H1 (cell line): ENCODE measurements around the gene NLRC3. TPM values are rescaled to one million over a fixed set of nuclear protein-coding genes. Genes with fewer than 3 reads are reported as not detected.

Experiments
- CTCF ChIA-PET: fragments of 300-600 bp; sonication (Branson Sonifier 250); formaldehyde crosslinking; loops from one replicate; lab custom pipeline; 2021; ENCODE audit not compliant: partially characterized antibody; lab: Charles Lee
- POLR2A ChIA-PET: fragments of 300-600 bp; sonication (Branson Sonifier 250); formaldehyde crosslinking; loops from one replicate; lab custom pipeline; 2021; ENCODE audit warnings: inconsistent platforms; ENCODE audit not compliant: partially characterized antibody; lab: Charles Lee
- DNase-seq, 2 experiments: peaks; one replicate each; pipeline versions ENCODE4 v3.0.0 to v3.0.0-alpha.2; 2010 to 2022; ENCODE audit warnings: low spot score in 2 of 2, low read depth in 1 of 2, mixed read lengths in 1 of 2
- FAIRE-seq: peaks from 2 replicates; lab custom pipeline; 2011; peaks lifted over from hg19 to GRCh38; lab: Jason Lieb, UNC
- H2AFZ ChIP-seq: 2 replicates; pipeline ENCODE4 v1.8.1; 2012; ENCODE audit warnings: low read length, inconsistent platforms
- H2AK5ac ChIP-seq: 2 replicates; pipeline ENCODE4 v1.6.1; 2013; ENCODE audit warnings: low read depth, low read length
- H2BK120ac ChIP-seq: replicated peaks from 2 replicates; pipeline ENCODE3; 2013; ENCODE audit warnings: low read depth, low read length, inconsistent platforms
- H2BK12ac ChIP-seq: 2 replicates; pipeline ENCODE4 v1.6.1; 2013; ENCODE audit warnings: low read depth, low read length
- H2BK15ac ChIP-seq: 2 replicates; pipeline ENCODE4 v1.6.1; 2013; ENCODE audit warnings: low read length
- H2BK20ac ChIP-seq: 2 replicates; pipeline ENCODE4 v1.6.1; 2013; ENCODE audit warnings: low read length
- H2BK5ac ChIP-seq: 2 replicates; pipeline ENCODE4 v1.6.1; 2013; ENCODE audit warnings: low read depth, low read length
- H3K14ac ChIP-seq: 2 replicates; pipeline ENCODE4 v1.6.1; 2013; ENCODE audit warnings: inconsistent platforms; ENCODE audit not compliant: insufficient read length
- H3K18ac ChIP-seq: 2 replicates; pipeline ENCODE4 v1.6.1; 2013; ENCODE audit warnings: low read length; ENCODE audit errors: extremely low read depth
- H3K23ac ChIP-seq: 2 replicates; pipeline ENCODE4 v1.6.1; 2013; ENCODE audit warnings: inconsistent platforms; ENCODE audit not compliant: insufficient read length
- H3K23me2 ChIP-seq: 2 replicates; pipeline ENCODE4 v1.6.1; 2013; ENCODE audit warnings: low read depth, low read length
- H3K27ac ChIP-seq: 2 replicates; pipeline ENCODE4 v1.6.1; 2011; ENCODE audit warnings: low read depth, low read length, inconsistent platforms
- H3K27me3 ChIP-seq, 4 experiments: replicated peaks in 1 of 4; 1 replicate in 1 of 4; 2 replicates in 3 of 4; pipeline versions ENCODE4 v1.6.1 to v1.8.1; 2011 to 2013; ENCODE audit warnings: low read length in 3 of 4, mild to moderate bottlenecking in 3 of 4, inconsistent platforms in 2 of 4, mixed read lengths in 2 of 4, moderate library complexity in 1 of 4; ENCODE audit not compliant: control insufficient read depth in 3 of 4, insufficient read depth in 3 of 4; ENCODE audit errors: extremely low read depth in 1 of 4
- H3K36me3 ChIP-seq, 4 experiments: 2 replicates each; pipeline versions ENCODE4 v1.6.1 to v1.8.1; 2011 to 2013; ENCODE audit warnings: mild to moderate bottlenecking in 4 of 4, low read length in 3 of 4, moderate library complexity in 2 of 4, control low read depth in 1 of 4, inconsistent platforms in 1 of 4; ENCODE audit not compliant: insufficient read depth in 4 of 4, control insufficient read depth in 2 of 4
- H3K4ac ChIP-seq: replicated peaks from 2 replicates; pipeline ENCODE3; 2013; ENCODE audit warnings: low read length, low read depth, mixed read lengths, inconsistent platforms; ENCODE audit not compliant: insufficient read length
- H3K4me1 ChIP-seq, 4 experiments: replicated peaks in 1 of 4; 1 replicate in 1 of 4; 2 replicates in 3 of 4; pipeline versions ENCODE4 v1.6.1 to v1.8.1; 2011 to 2013; ENCODE audit warnings: low read length in 3 of 4, inconsistent platforms in 2 of 4, mixed read lengths in 1 of 4; ENCODE audit not compliant: insufficient read depth in 4 of 4, control insufficient read depth in 3 of 4
- H3K4me2 ChIP-seq, 2 experiments: 2 replicates each; pipeline versions ENCODE4 v1.6.1 to v1.8.1; 2011 to 2013; ENCODE audit warnings: low read depth in 2 of 2, low read length in 2 of 2, control low read depth in 1 of 2, inconsistent platforms in 1 of 2, mild to moderate bottlenecking in 1 of 2; ENCODE audit not compliant: insufficient read depth in 1 of 2
- H3K4me3 ChIP-seq, 4 experiments: fragments of 200-600, 300-600 bp in 1 of 4; sonication (generic), shearing (Covaris generic), sonication (Bioruptor Twin) in 1 of 4; 2 replicates each; pipeline versions ENCODE4 v1.5.1 to v1.8.1; 2011 to 2016; ENCODE audit warnings: low read length in 4 of 4, low read depth in 3 of 4, control low read depth in 2 of 4, inconsistent platforms in 2 of 4, mild to moderate bottlenecking in 2 of 4, mixed read lengths in 1 of 4, moderate library complexity in 1 of 4; ENCODE audit not compliant: insufficient read depth in 2 of 4; ENCODE audit errors: extremely low read depth in 1 of 4
- H3K56ac ChIP-seq: replicated peaks from 2 replicates; pipeline ENCODE3; 2013; ENCODE audit warnings: low read depth, mild to moderate bottlenecking, mixed read lengths, low read length, inconsistent platforms; ENCODE audit not compliant: insufficient read length
- H3K79me1 ChIP-seq: 2 replicates; pipeline ENCODE4 v1.6.1; 2013; ENCODE audit warnings: low read depth, low read length, control low read depth
- H3K79me2 ChIP-seq, 2 experiments: 2 replicates each; pipeline versions ENCODE4 v1.6.1 to v1.8.1; 2012 to 2013; ENCODE audit warnings: low read length in 2 of 2, mild to moderate bottlenecking in 2 of 2, inconsistent platforms in 1 of 2; ENCODE audit not compliant: insufficient read depth in 2 of 2, control insufficient read depth in 1 of 2
- H3K9ac ChIP-seq, 4 experiments: replicated peaks in 1 of 4; 1 replicate in 1 of 4; 2 replicates in 3 of 4; pipeline versions ENCODE4 v1.6.1 to v1.8.1; 2011 to 2013; ENCODE audit warnings: low read depth in 3 of 4, low read length in 3 of 4, control low read depth in 2 of 4, mild to moderate bottlenecking in 2 of 4, moderate library complexity in 2 of 4, inconsistent platforms in 1 of 4; ENCODE audit errors: extremely low read depth in 1 of 4
- H3K9me3 ChIP-seq, 2 experiments: 2 replicates each; pipeline versions ENCODE4 v1.6.1 to v1.8.1; 2012 to 2013; ENCODE audit warnings: mild to moderate bottlenecking in 2 of 2, moderate library complexity in 2 of 2, control low read depth in 1 of 2, inconsistent platforms in 1 of 2, low read depth in 1 of 2, low read length in 1 of 2, mixed read lengths in 1 of 2; ENCODE audit not compliant: insufficient read depth in 2 of 2
- H4K20me1 ChIP-seq, 2 experiments: replicated peaks in 1 of 2; 2 replicates each; pipeline versions ENCODE3 to v1.8.1; 2011 to 2013; ENCODE audit warnings: inconsistent platforms in 2 of 2, low read length in 2 of 2, mild to moderate bottlenecking in 1 of 2; ENCODE audit not compliant: insufficient read depth in 2 of 2, control insufficient read depth in 1 of 2
- H4K5ac ChIP-seq: 2 replicates; pipeline ENCODE4 v1.6.1; 2013; ENCODE audit warnings: low read length, low read depth, mixed read lengths, inconsistent platforms; ENCODE audit not compliant: insufficient read length
- H4K8ac ChIP-seq: 2 replicates; pipeline ENCODE4 v1.8.0; 2013; ENCODE audit warnings: mild to moderate bottlenecking, moderate library complexity, low read length, inconsistent platforms; ENCODE audit not compliant: insufficient read depth; ENCODE audit errors: extremely low read depth
- H4K91ac ChIP-seq: replicated peaks from 2 replicates; pipeline ENCODE3; 2013; ENCODE audit warnings: low read length, mixed read lengths, inconsistent platforms; ENCODE audit not compliant: insufficient read length
- FOSL1 ChIP-seq: IDR thresholded peaks from 2 replicates; pipeline ENCODE4 v1.6.1; 2011; ENCODE audit warnings: mild to moderate bottlenecking, low read depth, low read length, moderate library complexity; ENCODE audit not compliant: insufficient read depth
- GABPA ChIP-seq: IDR thresholded peaks from 2 replicates; pipeline ENCODE4 v1.6.1; 2011; ENCODE audit warnings: mild to moderate bottlenecking, low read length, moderate library complexity, borderline replicate concordance; ENCODE audit not compliant: insufficient read depth
- HDAC2 ChIP-seq, 2 experiments: fragments of 300-600 bp in 1 of 2; sonication (generic) in 1 of 2; IDR thresholded peaks; 2 replicates each; pipeline ENCODE4 v1.6.1; 2011 to 2012; ENCODE audit warnings: low read depth in 2 of 2, low read length in 2 of 2, mild to moderate bottlenecking in 2 of 2, moderate library complexity in 2 of 2, borderline replicate concordance in 1 of 2, inconsistent platforms in 1 of 2
- JUND ChIP-seq: IDR thresholded peaks from 2 replicates; pipeline ENCODE4 v1.6.1; 2011; ENCODE audit warnings: mild to moderate bottlenecking, improper control_type of control experiment, low read length
- RAD21 ChIP-seq, 2 experiments: IDR thresholded peaks in 1 of 2; conservative IDR thresholded peaks in 1 of 2; 2 replicates each; pipeline ENCODE4 v1.6.1; 2011; ENCODE audit warnings: low read depth in 2 of 2, low read length in 2 of 2, improper control_type of control experiment in 1 of 2, inconsistent platforms in 1 of 2, mild to moderate bottlenecking in 1 of 2, moderate library complexity in 1 of 2
- RXRA ChIP-seq: IDR thresholded peaks from 2 replicates; pipeline ENCODE4 v1.6.1; 2011; ENCODE audit warnings: low read depth, mild to moderate bottlenecking, low read length, moderate library complexity; ENCODE audit not compliant: insufficient read depth
- SP1 ChIP-seq: IDR thresholded peaks from 2 replicates; pipeline ENCODE4 v1.6.1; 2011; ENCODE audit warnings: low read depth, low read length
- SRF ChIP-seq: IDR thresholded peaks from 2 replicates; pipeline ENCODE4 v1.6.1; 2011; ENCODE audit warnings: mild to moderate bottlenecking, low read depth, low read length, moderate library complexity
- TAF7 ChIP-seq: optimal IDR thresholded peaks from 2 replicates; pipeline ENCODE3; 2011; ENCODE audit warnings: low read depth, mild to moderate bottlenecking, inconsistent platforms, low read length, moderate library complexity, borderline replicate concordance
- WGBS, 2 experiments: shearing (Covaris generic) in 1 of 2; methylation state at CpG; one replicate each; pipeline versions ENCODE4 v1.1.6 to v1.1.7; 2013 to 2015; ENCODE audit warnings: low lambda C conversion rate in 2 of 2, mixed read lengths in 2 of 2, inconsistent platforms in 1 of 2, low coverage in 1 of 2, missing lambda C conversion rate in 1 of 2; ENCODE audit not compliant: insufficient replicate concordance in 2 of 2, insufficient coverage in 1 of 2, insufficient read length in 1 of 2; ENCODE audit errors: extremely low coverage in 1 of 2, missing lambda C conversion rate in 1 of 2; 5-methylcytosine and 5-hydroxymethylcytosine counted together
- polyA plus RNA-seq, 7 experiments: library from polyadenylated mRNA; depleted of rRNA in 3 of 7; stranded (reverse) in 5 of 7; unstranded in 2 of 7; fragments of >200 nt in 5 of 7; fragments of 200-250 nt in 2 of 7; gene quantifications; 1 replicate in 5 of 7; 2 replicates in 1 of 7; 4 replicates in 1 of 7; pipeline versions ENCODE4 v1.2.1 to v1.2.3, GENCODE V29; 2011 to 2013; ENCODE audit warnings: missing spikeins in 2 of 7, mixed read lengths in 2 of 7
- total RNA-seq: library from RNA; stranded (reverse); fragmentation: NEBNext Ultra II Directional; extraction: Animal tissue kit (Norgen Biotek cat#: 25700); gene quantifications from 2 replicates; pipeline ENCODE4 v1.2.1, GENCODE V29; 2021
- TF ChIP-seq, protein P1 (sequence below): IDR thresholded peaks from 2 replicates; pipeline ENCODE4 v1.6.1; 2012; ENCODE audit warnings: low read length, inconsistent platforms

The NLRC3 gene
- total and polyA plus RNA-seq, 2 of the 8 experiments (the other 6 are each of a cell fraction or from before 2014, with no cell fraction given): 0.18 to 0.20 TPM

DNA sequence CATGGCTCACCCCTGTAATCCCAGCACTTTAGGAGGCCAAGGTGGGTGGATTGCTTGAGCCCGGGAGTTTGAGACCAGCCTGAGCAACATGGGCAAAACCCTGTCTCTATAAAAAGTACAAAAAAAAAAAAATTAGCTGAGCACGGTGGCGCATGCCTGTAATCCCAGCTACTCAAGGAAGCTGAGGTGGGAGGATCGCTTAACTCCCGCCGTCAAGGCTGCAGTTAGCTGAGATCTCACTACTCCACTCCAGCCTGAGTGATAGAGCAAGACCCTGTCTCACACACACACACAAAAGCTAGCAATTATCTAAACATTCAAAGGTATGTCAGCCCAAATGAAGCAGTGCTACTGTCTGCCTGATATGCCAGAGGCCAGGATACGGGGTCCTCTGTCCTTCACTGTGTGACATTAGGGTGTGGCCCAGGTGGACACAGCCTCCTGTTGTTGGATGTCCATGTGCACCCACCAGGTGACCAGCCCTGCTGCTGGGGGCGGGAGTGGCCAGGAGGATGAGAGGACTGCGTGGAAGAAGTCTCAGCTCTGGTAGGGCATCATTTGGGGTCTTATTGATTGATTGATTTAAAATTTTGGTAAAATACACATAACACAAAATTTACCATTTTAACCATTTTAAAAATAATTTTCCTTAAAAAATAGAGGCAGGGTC, 3.9 kb downstream of the NLRC3 start:
- Histone ChIP-seq H3K27me3 (no peaks in the 10 kb centered on the region), H4K8ac (no peak overlapping the region), H3K4me3 (no peak overlapping the region), H3K56ac (no peak overlapping the region), H3K14ac (no peak overlapping the region), H3K4me2 (no peak overlapping the region), H3K23ac (no peak overlapping the region), H2AK5ac (no peak overlapping the region), H3K4me1 (no peaks in the 10 kb centered on the region; a peak in 1 of 7 replicates), H2BK15ac (no peak overlapping the region), H4K20me1 (no peaks in the 10 kb centered on the region), H4K91ac (no peak overlapping the region), H3K9me3 (0 out of 4 replicates have a peak, but pooled peaks cover 4 to 6% of the 10 kb centered on the region in 2 experiments), H3K36me3 (no peaks in the 10 kb centered on the region), H2BK5ac (no peak overlapping the region), H3K18ac (no peak overlapping the region), H3K79me1 (no peaks in the 10 kb centered on the region), H4K5ac (no peak overlapping the region), H2AFZ (no peak overlapping the region), H2BK12ac (no peak overlapping the region), H3K23me2 (no peaks in the 10 kb centered on the region), H2BK120ac (no peak overlapping the region), H3K27ac (no peak overlapping the region), H3K79me2 (no peaks in the 10 kb centered on the region), H3K9ac (no peak overlapping the region), H3K4ac (no peak overlapping the region), H2BK20ac (no peak overlapping the region)
- DNase-seq (no peak), FAIRE-seq (no peak)
- 92% methylated on average over 9 of the region's 9 CpGs; no CpG with 5 or more reads in 1 of the 2 experiments for WGBS, 2 experiments
- POLR2A ChIA-PET: interaction anchor here (1.0 kb wide), 1 partner anchor 20 kb away, joined by 3 read pairs; no protein-coding TSS in a partner anchor
- CTCF ChIA-PET: interaction anchor here (0.9 to 1.4 kb wide), 2 partner anchors 17 to 102 kb away, joined by 3 to 4 read pairs; no protein-coding TSS in a partner anchor
- TF ChIP-seq, protein P1, sequence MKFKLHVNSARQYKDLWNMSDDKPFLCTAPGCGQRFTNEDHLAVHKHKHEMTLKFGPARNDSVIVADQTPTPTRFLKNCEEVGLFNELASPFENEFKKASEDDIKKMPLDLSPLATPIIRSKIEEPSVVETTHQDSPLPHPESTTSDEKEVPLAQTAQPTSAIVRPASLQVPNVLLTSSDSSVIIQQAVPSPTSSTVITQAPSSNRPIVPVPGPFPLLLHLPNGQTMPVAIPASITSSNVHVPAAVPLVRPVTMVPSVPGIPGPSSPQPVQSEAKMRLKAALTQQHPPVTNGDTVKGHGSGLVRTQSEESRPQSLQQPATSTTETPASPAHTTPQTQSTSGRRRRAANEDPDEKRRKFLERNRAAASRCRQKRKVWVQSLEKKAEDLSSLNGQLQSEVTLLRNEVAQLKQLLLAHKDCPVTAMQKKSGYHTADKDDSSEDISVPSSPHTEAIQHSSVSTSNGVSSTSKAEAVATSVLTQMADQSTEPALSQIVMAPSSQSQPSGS: no peak
- no peak for TF ChIP-seq SP1
- no peak for TF ChIP-seq TAF7
- TF ChIP-seq SRF: no peak
- TF ChIP-seq JUND: no peak
- no peak for TF ChIP-seq GABPA
- TF ChIP-seq HDAC2 (IDR thresholded peaks at IDR 0.05; ENCODE audit: borderline replicate concordance in 1 of 2, low read depth in 2 of 2, low read length in 2 of 2): no peak
- TF ChIP-seq RXRA: no peak
- no peak for TF ChIP-seq RAD21 (IDR thresholded peaks at IDR 0.05 in 1 of 2, conservative IDR thresholded peaks at IDR 0.05 in 1 of 2; ENCODE audit: low read depth in 2 of 2, low read length in 2 of 2)
- no peak for TF ChIP-seq FOSL1
